ENCODE data around the gene OR2A25. TPM values are rescaled to one million over a fixed set of nuclear protein-coding genes. Genes with fewer than 3 reads are reported as not detected.

Gene OR2A25
- total RNA-seq, 1 experiment from 2014 or later, result 0.13 TPM

DNA sequence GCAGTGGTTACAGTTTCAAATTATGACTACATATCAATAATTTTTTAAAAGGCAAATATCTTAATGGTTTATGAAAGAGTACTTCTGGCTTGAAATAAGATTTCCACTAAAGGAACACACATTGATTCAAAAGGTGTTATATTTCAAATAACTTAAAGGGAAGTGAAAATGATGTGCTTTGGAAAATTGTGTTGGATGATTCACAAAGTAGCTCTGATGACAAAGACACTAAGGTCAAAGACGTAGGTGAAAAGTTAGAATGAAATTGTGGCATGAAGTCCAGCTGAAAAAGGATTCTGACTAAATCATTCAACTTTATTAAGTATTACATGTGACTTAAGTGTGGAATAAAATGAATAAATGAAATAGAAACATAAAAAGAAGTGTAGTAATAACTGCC lies 41.6 kb upstream of the OR2A25 start:
- no peak overlapping the region for H4K5ac ChIP-seq (ENCODE audit: insufficient read length, low read depth, low read length)
- Mint-ChIP-seq H3K4me3 (no peak overlapping the region), H3K4me1 (no peaks in the 10 kb centered on the region; a peak in 1 of 4 replicates), H3K27ac (no peak overlapping the region), H3K9me3 (no peaks in the 10 kb centered on the region), H3K36me3 (ENCODE audit: insufficient read depth in 1 of 3, low read depth in 3 of 3) (no peaks in the 10 kb centered on the region), H3K27me3 (ENCODE audit: low read depth) (no peaks in the 10 kb centered on the region)
- H3K23me2 ChIP-seq (ENCODE audit: insufficient read length, low read depth, low read length, poor library complexity, severe bottlenecking), result no peaks in the 10 kb centered on the region
- H2AFZ ChIP-seq (ENCODE audit: low read length), result no peak overlapping the region
- H3K9me3 ChIP-seq (ENCODE audit: control insufficient read depth, low read depth, low read length), result no peaks in the 10 kb centered on the region
- H2BK12ac ChIP-seq (ENCODE audit: insufficient read length, low read depth, low read length), result no peak overlapping the region
- no CpG with 5 or more reads among the region's 1 CpG for WGBS (ENCODE audit: extremely low coverage, insufficient read length, low lambda C conversion rate)
- H4K91ac ChIP-seq (ENCODE audit: insufficient read length, low read depth, low read length), result no peak overlapping the region
- H3K23ac ChIP-seq (ENCODE audit: insufficient read length, low read depth, low read length), result no peak overlapping the region
- no peak overlapping the region for H3K18ac ChIP-seq (ENCODE audit: insufficient read length, low read depth, low read length)
- no peak overlapping the region for H3K56ac ChIP-seq (ENCODE audit: insufficient read length, low read depth, low read length)
- no peak overlapping the region for H2BK5ac ChIP-seq (ENCODE audit: insufficient read length, low read length)
- H3K4me1 ChIP-seq (ENCODE audit: insufficient read depth, low read length), result no peaks in the 10 kb centered on the region
- H3K79me2 ChIP-seq (ENCODE audit: insufficient read depth, low read length), result no peaks in the 10 kb centered on the region
- H3K4ac ChIP-seq (ENCODE audit: low read depth, low read length), result no peak overlapping the region
- H2BK120ac ChIP-seq (ENCODE audit: low read depth, low read length, poor library complexity, severe bottlenecking), result no peak overlapping the region
- TF ChIP-seq, protein P1, sequence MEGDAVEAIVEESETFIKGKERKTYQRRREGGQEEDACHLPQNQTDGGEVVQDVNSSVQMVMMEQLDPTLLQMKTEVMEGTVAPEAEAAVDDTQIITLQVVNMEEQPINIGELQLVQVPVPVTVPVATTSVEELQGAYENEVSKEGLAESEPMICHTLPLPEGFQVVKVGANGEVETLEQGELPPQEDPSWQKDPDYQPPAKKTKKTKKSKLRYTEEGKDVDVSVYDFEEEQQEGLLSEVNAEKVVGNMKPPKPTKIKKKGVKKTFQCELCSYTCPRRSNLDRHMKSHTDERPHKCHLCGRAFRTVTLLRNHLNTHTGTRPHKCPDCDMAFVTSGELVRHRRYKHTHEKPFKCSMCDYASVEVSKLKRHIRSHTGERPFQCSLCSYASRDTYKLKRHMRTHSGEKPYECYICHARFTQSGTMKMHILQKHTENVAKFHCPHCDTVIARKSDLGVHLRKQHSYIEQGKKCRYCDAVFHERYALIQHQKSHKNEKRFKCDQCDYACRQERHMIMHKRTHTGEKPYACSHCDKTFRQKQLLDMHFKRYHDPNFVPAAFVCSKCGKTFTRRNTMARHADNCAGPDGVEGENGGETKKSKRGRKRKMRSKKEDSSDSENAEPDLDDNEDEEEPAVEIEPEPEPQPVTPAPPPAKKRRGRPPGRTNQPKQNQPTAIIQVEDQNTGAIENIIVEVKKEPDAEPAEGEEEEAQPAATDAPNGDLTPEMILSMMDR (conservative IDR thresholded peaks at IDR 0.05), result no peak
- DNase-seq, result no peak
- H3K14ac ChIP-seq (ENCODE audit: insufficient read depth, low read length), result no peak overlapping the region
- no peak overlapping the region for H2BK15ac ChIP-seq (ENCODE audit: low read depth, low read length)
- H2AK5ac ChIP-seq (ENCODE audit: insufficient read length, low read length), result no peak overlapping the region
- H3K9ac ChIP-seq (ENCODE audit: extremely low read depth, insufficient read length, low read length), result no peak overlapping the region
- no peak overlapping the region for H4K8ac ChIP-seq (replicated peaks; ENCODE audit: insufficient read length, low read depth, low read length)
- no peaks in the 10 kb centered on the region for H3K27me3 ChIP-seq (ENCODE audit: insufficient read depth, low read length)
- H3K79me1 ChIP-seq (ENCODE audit: insufficient read depth, low read depth, low read length, poor library complexity, severe bottlenecking), result no peaks in the 10 kb centered on the region
- no peaks in the 10 kb centered on the region for H4K20me1 ChIP-seq (ENCODE audit: control insufficient read depth, insufficient read depth, insufficient read length)
- H3K27ac ChIP-seq (ENCODE audit: insufficient read length, low read depth, low read length), result no peak overlapping the region
- H3K4me2 ChIP-seq (ENCODE audit: insufficient read depth, insufficient read length, low read length), result no peak overlapping the region
- no peak overlapping the region for H3T11ph ChIP-seq (ENCODE audit: low read length)
- H2BK20ac ChIP-seq (ENCODE audit: low read depth, low read length, poor library complexity, severe bottlenecking), result no peak overlapping the region
